GM19452 (cell line): ENCODE data around the gene BIN1.

Source experiments
- ATAC-seq: cut with Tn5 transposase; IDR thresholded peaks from one replicate; pipeline ENCODE4 v1.9.1; 2021; ENCODE audit not compliant: unreplicated experiment

BIN1 gene

GRCh38 chr2:127048969-127049897 is 57.7 kb downstream of the BIN1 start:
- ATAC-seq = no peak

- ATAC-seq = no peak
Observed at GRCh38 chr2:127048618-127048935, 58.4 kb downstream of the BIN1 start.

- no peak for ATAC-seq
Observed at GRCh38 chr2:127047716-127048617, 59.0 kb downstream of the BIN1 start.

GRCh38 chr2:127047054-127047453 is 59.9 kb downstream of the BIN1 start:
- no peak for ATAC-seq

- no peak for ATAC-seq
Observed at GRCh38 chr2:127046579-127046978, 60.4 kb downstream of the BIN1 start.

- ATAC-seq = no peak
Observed at GRCh38 chr2:127045792-127046501, 61.0 kb downstream of the BIN1 start.

GRCh38 chr2:127044977-127045661 is 61.8 kb downstream of the BIN1 start:
- ATAC-seq = no peak

- no peak for ATAC-seq
Observed at GRCh38 chr2:127044165-127044718, 62.7 kb downstream of the BIN1 start.

- no peak for ATAC-seq
Observed at GRCh38 chr2:127043367-127044164, 63.4 kb downstream of the BIN1 start.

GRCh38 chr2:127041259-127041970 is 65.5 kb downstream of the BIN1 start:
- no peak for ATAC-seq

- ATAC-seq = no peak
Observed at GRCh38 chr2:127040169-127040568, 66.8 kb downstream of the BIN1 start.

GRCh38 chr2:127039387-127040031 is 67.4 kb downstream of the BIN1 start:
- ATAC-seq = peak; percentile 45

- ATAC-seq = no peak
Observed at GRCh38 chr2:127037476-127037875, 69.5 kb downstream of the BIN1 start.

- ATAC-seq = peak; percentile 66
Observed at GRCh38 chr2:127034883-127035611, 71.9 kb downstream of the BIN1 start.

GRCh38 chr2:127034051-127034450 is 72.9 kb downstream of the BIN1 start:
- no peak for ATAC-seq

GRCh38 chr2:127032621-127033020 is 74.3 kb downstream of the BIN1 start:
- ATAC-seq = no peak

- ATAC-seq = no peak
Observed at GRCh38 chr2:127029350-127030051, 77.5 kb downstream of the BIN1 start.
